GM21825 (cell line): ENCODE results near the gene ENO1.
"Not testable (repeated sequence)": the region's sequence is repeated elsewhere in the genome, so short reads cannot be mapped to it uniquely, and the experiment has no call there.

Experiments used
- ATAC-seq: cut with Tn5 transposase; IDR thresholded peaks from one replicate; pipeline ENCODE4 v1.9.1; 2021; ENCODE audit warnings: mild to moderate bottlenecking, moderate library complexity; ENCODE audit not compliant: unreplicated experiment

The ENO1 gene

GRCh38 chr1:8897505-8897904 is 19.0 kb upstream of the ENO1 start:
- ATAC-seq: not testable (repeated sequence)

GRCh38 chr1:8896775-8897174 is 18.3 kb upstream of the ENO1 start:
- not testable (repeated sequence) for ATAC-seq

DNA sequence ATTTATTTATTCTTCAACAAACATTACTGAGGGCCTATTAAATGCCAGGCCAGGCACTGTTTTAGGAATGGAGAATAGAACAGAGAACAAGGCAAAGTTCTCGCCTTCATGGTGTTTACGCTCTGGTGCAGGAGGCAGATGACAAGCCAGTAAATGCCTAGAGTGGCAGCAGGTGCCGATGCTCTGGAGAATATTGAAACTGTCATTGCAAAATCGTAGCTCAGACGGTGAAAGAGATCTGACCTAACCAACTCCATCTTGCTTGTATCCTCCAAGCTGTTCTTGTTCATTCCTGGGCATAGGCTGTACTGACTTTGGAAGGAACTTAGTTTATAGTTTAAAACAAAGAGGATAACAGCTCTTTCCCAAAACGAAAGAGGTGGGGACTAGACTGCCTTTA is 13.5 kb upstream of the ENO1 start:
- ATAC-seq: no peak

GRCh38 chr1:8891401-8891800 is 12.9 kb upstream of the ENO1 start:
- ATAC-seq: no peak

GRCh38 chr1:8889925-8890785 is 11.7 kb upstream of the ENO1 start:
- ATAC-seq: no peak

- ATAC-seq: no peak
Measured at GRCh38 chr1:8889103-8889846, 10.8 kb upstream of the ENO1 start.

GRCh38 chr1:8886589-8886988 is 8.1 kb upstream of the ENO1 start:
- ATAC-seq: no peak

- not testable (repeated sequence) for ATAC-seq
Measured at GRCh38 chr1:8886031-8886524, 7.6 kb upstream of the ENO1 start.

- ATAC-seq: not testable (repeated sequence)
Measured at GRCh38 chr1:8884105-8884504, 5.6 kb upstream of the ENO1 start.

DNA sequence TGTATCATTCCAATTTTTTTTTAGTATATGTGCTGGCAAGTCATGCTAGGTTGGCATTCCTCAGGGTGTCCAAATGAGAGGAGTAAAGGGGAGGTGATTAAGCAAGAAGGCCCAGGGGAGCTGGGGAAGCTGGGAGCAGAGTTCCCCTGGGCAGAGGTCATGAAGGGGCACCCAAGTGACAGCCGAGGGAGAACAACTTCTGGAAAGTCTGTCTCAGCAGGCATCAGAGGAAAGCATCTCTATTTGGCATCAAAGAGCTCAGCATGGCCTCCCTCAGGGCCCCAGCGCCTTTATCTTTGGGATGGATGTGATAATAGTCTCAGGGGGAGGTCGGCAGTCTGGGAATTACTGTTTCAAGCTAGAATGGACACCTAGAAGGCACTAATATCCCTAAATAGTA is 5.0 kb upstream of the ENO1 start:
- ATAC-seq: no peak

DNA sequence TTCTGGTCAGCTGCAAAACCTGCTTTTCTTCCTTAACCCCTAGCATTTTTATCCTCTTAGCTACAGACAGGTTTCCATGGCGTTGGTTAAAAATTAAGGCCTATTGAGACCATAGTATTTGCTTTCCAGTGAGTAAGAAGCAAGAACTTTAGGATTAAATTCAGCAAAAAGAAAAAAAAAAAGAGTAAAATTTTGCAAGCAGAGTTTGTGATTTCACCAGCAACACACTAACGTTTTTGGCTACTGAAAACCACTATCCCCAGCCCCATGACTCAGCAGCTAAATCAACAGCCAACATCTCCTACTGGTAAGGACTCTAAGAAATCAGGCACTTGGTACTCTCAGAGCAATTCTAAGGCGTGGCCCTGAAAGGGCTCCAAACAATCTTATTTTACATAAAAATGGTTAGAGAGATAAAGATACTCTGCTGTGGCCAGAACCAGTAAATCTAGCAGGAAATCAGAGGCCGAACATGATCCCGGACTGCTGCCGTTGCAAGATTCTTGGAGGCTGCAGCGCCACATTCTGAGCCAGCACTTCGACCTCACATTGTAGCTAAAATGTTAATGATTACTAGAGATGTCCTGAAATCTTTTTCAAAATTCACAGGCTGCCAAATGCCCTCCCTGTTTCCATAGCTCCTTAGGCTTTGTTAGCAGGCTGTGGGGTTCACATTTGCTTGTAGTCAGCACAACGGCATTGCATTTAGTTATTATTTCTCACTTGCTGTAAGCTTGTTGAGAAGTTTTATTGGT is 1.6 kb upstream of the ENO1 start:
- no peak for ATAC-seq

DNA sequence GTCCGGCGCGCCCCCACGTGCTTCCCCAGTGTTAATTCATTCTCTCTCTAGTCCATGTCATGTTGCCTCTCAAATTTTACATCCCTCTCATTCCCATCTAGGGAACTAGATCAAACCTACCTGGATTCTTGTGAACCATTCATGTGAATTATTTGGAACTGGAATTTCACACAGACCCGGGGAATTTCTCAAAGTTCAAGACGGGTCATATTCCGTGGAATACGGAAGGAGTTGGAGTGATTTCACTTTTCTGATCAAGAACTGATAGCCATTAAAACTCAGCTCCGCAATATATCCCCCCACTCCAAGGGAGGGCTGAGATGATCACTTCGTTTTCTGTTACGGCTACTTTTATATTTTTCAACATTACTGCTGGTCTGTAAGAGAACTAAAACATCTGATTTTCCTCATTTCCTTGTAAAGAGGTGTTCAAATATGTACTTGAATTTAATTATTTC is 1.0 kb upstream of the ENO1 start:
- ATAC-seq: no peak

DNA sequence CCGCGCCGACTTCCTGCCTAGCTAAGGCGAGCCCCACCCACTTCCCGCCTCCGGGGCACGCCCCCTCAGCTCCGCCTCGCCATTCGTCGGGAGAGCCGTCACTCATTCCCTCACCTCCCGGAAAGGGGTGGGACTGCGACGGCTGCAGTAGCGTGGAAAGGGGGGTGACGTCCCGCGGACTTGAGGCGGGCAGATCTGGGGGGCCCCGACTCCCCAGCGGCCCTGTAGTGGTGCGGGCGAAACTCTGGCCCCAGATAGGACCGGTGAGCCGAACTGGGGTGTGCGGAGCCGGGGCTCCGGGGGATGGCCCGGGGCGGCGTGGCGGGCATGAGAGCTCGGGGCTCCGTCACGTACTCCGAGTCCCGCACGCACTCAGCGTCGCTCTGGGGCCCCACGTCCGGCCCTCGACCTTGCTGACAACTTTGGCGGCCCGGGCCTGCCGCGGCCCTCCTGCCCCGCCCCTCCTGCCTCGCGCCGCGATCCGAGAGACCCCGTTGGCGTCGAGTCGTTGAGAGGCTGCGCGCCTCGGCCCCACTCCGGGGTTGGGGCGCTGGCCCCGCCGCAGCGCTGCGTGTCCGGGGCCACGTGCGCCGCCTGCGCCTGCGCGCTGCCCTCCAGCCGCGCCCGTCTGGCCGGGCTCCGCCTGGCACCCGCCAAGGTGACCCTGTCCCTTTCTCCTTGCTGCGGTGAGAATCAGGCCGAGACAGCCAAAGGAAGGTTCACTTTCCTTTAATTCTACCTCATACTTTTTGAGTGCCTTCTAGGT is 395 bp upstream of the ENO1 start:
- ATAC-seq: peak; percentile 77

- ATAC-seq: no peak
Measured at GRCh38 chr1:8876087-8876486, 2.4 kb downstream of the ENO1 start.

GRCh38 chr1:8875216-8875861 is 3.1 kb downstream of the ENO1 start:
- ATAC-seq: no peak

DNA sequence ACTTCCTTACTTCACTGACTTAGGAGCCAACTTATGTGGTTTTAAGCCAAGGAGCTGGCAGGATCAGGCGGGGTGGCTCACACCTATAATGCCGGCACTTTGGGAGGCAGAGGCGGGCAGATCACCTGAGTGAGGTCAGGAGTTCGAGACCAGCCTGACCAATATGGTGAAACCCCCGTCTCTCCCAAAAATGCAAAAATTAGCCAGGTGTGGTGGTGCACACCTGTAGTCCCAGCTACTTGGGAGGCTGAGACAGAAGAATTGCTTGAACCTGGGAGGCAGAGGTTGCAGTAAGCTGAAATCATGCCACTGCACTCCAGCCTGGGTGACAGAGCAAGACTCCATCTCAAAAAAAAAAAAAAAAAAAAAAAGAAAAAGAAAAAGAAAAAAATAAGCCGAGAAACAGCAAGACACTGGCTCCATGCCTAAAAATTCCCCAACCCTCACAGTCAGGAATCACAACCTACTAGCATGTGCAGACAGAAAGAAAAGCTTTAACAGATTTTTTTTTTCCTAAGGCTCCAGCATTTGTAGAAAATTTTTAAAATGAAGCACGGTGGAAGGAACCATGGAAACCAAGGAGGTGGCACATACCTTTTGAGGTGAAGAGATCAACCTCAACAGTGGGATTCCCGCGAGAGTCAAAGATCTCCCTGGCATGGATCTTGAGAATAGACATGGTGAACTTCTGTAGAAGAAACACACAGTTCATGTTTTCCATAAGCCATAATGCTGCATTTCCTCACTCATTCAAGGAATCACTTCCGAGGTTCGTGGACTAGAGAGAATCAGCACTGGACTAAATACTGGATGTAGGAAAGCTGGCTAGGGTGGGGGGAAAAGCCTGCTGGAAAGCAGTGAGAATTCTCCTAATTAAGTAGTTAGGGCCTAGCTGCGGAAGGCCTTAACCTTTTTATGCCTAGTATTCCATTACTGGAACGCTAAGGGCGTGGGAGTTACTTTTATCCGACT is 4.0 kb downstream of the ENO1 start:
- no peak for ATAC-seq

DNA sequence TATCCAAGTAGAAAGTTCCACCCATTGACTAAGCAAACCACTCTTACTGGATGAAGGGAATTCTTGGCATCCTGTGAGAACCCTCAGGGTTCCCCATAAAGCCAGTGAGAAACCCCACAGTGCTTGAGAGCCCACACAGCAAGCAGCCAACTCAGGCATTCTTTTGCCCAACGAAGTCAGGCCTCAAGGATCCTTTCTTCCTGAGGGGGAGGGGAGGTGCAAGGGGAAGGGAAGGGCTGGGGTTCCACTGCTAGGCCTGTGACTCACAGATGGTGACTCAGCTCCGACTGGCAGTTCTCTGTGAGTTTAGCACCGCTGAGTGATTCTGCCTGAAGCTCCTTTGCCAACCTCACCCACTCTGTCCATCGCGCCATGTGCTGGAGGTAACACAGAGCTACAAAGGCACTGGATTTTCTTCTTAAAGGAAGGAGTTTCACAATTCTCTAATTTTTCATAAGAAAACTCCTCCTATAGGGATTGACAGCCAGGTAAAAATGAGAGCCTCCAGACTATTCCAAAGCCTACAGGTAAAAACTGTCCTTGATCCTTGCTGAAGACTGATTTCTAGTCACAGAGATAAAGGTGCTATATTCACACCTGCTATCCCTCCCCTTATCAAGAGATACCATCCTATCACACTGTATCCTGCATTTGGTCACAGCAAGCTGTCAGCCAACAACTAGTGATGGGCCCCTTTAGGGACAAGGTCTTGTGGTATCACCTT is 4.8 kb downstream of the ENO1 start:
- no peak for ATAC-seq

DNA sequence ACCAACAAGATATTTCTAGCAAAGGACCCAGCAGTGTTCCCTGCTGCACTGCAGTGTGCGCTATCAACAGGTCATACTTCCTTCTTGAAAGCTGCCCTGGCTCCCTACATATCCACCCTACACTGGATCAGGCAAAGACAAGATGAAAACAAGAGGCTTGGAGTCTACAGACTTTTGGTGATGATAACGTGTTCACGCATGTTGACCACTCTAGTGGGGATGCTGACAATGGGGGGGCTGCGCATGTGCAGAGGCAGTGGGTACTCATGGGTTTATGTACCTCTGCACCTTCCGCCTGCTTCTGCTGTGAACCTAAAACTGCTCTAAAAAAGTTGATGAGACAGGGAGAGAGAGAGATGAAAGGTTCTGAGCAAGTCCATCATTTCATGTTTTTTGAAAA is 5.5 kb downstream of the ENO1 start:
- ATAC-seq: no peak
